GM19438 (cell line): ENCODE measurements around the gene CD248.
"Not testable (repeated sequence)": the region's sequence is repeated elsewhere in the genome, so short reads cannot be mapped to it uniquely, and the experiment has no call there.

Experiments
- ATAC-seq: cut with Tn5 transposase; IDR thresholded peaks from one replicate; pipeline ENCODE4 v1.9.1; 2021; ENCODE audit warnings: low read depth; ENCODE audit not compliant: unreplicated experiment

Gene CD248

GRCh38 chr11:66313321-66314185 lies 3.3 kb downstream of the CD248 start:
- ATAC-seq: no peak

- peak; percentile 62 for ATAC-seq
These were observed 4.1 kb downstream of the CD248 start for GRCh38 chr11:66312549-66313320.

GRCh38 chr11:66311965-66312548 lies 4.8 kb downstream of the CD248 start:
- peak; percentile 74 for ATAC-seq

- no peak for ATAC-seq
These were observed 5.3 kb downstream of the CD248 start for GRCh38 chr11:66311470-66311964.

GRCh38 chr11:66310803-66311440 lies 5.9 kb downstream of the CD248 start:
- ATAC-seq: not testable (repeated sequence)

- no peak for ATAC-seq
These were observed 6.5 kb downstream of the CD248 start for GRCh38 chr11:66310324-66310723.

GRCh38 chr11:66309475-66309874 lies 7.4 kb downstream of the CD248 start:
- no peak for ATAC-seq

- no peak for ATAC-seq
These were observed 14.2 kb downstream of the CD248 start for GRCh38 chr11:66302656-66303055.

- no peak for ATAC-seq
These were observed 17.7 kb downstream of the CD248 start for GRCh38 chr11:66299186-66299585.

- ATAC-seq: no peak
These were observed 19.2 kb downstream of the CD248 start for GRCh38 chr11:66297610-66298009.

GRCh38 chr11:66294626-66295620 lies 21.9 kb downstream of the CD248 start:
- ATAC-seq: no peak

- ATAC-seq: no peak
These were observed 22.8 kb downstream of the CD248 start for GRCh38 chr11:66293777-66294625.

GRCh38 chr11:66293352-66293751 lies 23.5 kb downstream of the CD248 start:
- ATAC-seq: no peak

- ATAC-seq: no peak
These were observed 24.1 kb downstream of the CD248 start for GRCh38 chr11:66292543-66293332.

GRCh38 chr11:66291706-66292542 lies 24.9 kb downstream of the CD248 start, which contains the start of gene TMEM151A:
TSS of gene TMEM151A (plus strand) at chr11:66291894. CDS start at chr11:66292014, 120 bp downstream.
- no peak for ATAC-seq

- no peak for ATAC-seq
These were observed 25.5 kb downstream of the CD248 start for GRCh38 chr11:66291303-66291705.

GRCh38 chr11:66290330-66290621 lies 26.6 kb downstream of the CD248 start:
- no peak for ATAC-seq
